GM19025 (cell line): ENCODE results near the gene CNTNAP2.
"Not testable (repeated sequence)": the region's sequence is repeated elsewhere in the genome, so short reads cannot be mapped to it uniquely, and the experiment has no call there.

ENCODE experiments used
- ATAC-seq: cut with Tn5 transposase; IDR thresholded peaks from one replicate; pipeline ENCODE4 v1.9.1; 2021; ENCODE audit warnings: mild to moderate bottlenecking, low read depth, moderate library complexity; ENCODE audit not compliant: unreplicated experiment

CNTNAP2 gene

DNA sequence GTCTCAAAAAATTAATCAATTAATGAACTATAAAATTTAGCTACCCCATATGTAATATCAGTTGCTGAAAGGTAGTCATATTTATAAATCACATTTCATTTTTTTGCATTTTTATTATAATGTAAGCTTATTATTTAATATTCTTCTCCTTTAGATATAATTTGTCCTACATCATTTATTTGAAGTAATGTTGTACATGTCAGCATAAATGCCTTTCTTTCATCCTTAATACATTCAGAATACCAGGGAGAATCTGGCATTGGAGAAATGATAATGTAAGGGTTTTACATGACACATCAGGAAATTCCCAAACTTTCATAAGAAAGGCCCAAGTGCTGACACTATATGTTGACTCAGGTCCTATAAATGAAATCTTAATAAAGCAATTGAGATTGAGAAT is 742.1 kb downstream of the CNTNAP2 start:
- ATAC-seq = no peak

- ATAC-seq = no peak
Measured at GRCh38 chr7:146861701-146862100, 745.1 kb downstream of the CNTNAP2 start.

- no peak for ATAC-seq
Measured at GRCh38 chr7:146862415-146862814, 745.8 kb downstream of the CNTNAP2 start.

- ATAC-seq = no peak
Measured at GRCh38 chr7:146864644-146865043, 748.0 kb downstream of the CNTNAP2 start.

DNA sequence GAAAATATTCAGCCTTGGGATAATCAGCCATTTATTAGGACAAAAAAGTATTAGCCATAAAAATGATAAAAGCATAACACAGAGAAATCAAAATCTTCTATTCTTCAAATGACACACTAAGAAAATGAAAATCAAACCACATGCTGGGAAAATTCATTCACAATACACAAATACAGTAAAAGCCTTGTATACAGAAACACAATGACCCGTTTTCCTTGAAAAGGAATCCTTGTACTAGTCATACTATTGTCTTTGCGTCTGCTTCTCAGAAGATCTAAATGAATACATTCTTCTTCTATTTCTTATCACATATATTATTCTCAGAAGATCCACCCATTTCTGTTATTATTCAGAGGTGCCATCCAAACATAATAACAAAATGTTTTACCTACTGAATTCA is 749.1 kb downstream of the CNTNAP2 start:
- no peak for ATAC-seq

DNA sequence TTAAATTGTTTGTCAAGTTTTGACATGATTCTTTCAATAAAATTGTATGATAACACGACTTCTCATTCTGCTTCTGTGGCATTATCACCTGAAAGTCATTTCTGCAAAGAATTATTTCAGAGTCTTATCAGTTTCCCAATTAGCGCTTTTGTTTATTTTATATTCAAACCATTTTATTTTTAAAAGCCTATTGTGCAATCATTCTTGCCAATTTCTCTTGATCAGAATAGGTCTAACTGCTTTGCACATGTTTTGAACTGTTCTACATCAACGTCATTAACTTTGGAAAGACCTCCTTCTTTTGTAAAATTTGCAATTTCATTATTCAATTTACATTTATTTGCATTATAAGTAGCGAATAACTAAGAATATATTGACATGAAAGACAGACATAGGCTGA is 758.1 kb downstream of the CNTNAP2 start:
- no peak for ATAC-seq

- ATAC-seq = no peak
Measured at GRCh38 chr7:146875237-146875785, 758.7 kb downstream of the CNTNAP2 start.

DNA sequence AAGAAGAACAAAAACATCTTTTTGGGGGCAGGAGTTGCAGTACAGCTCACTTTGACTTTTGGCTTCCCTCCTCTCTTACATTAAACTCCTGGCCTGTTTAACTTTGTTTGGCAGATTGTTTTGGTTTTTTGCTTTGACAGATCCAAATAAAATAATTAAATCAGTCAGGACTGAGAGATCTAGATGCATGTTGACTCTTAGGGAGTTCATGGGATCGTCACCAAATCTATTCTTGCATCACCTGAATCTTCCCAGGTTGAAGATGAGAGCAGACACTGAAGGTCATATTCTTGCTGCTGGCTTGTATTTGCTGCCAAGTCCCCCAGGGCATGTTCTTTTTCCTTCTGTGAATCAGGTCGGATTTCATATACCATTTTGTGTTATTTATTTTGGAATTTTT is 759.4 kb downstream of the CNTNAP2 start:
- no peak for ATAC-seq

DNA sequence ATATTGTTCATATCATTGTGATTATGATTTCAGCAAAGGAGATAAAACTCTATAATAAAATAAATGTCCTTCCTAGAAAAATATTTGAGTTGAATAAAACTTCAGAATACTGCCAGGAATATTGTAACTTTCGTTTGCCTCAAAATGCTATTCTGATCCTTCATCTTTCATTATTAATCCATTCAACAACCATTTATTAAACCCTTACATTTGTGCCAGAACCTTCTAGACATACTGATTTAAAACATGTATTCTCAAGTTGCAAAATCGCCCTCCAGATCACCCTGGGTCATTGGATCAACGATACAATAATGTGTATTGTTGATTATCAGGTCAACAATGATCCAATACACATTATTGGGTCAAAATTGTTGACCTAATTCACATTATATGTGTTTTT is 759.8 kb downstream of the CNTNAP2 start:
- no peak for ATAC-seq

DNA sequence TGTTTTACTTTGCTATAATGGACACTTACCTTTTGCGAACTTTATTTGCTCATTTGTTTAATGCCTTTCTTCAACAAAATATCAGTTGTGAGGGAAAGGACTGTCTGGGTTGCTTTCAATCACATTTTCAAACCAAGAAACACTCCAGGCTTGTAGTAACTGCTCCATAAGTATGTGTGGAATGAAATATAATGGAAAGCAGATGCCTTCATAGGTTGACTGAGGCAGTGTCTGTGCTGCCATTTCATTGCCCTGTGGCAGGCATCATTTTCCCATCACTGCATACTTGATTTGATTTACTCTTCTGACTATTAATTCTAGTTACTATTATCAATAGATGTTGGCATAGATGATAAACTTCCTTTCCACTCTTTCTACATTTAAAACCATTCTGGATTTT is 762.3 kb downstream of the CNTNAP2 start:
- ATAC-seq = no peak

GRCh38 chr7:146885231-146885630 is 768.6 kb downstream of the CNTNAP2 start:
- no peak for ATAC-seq

DNA sequence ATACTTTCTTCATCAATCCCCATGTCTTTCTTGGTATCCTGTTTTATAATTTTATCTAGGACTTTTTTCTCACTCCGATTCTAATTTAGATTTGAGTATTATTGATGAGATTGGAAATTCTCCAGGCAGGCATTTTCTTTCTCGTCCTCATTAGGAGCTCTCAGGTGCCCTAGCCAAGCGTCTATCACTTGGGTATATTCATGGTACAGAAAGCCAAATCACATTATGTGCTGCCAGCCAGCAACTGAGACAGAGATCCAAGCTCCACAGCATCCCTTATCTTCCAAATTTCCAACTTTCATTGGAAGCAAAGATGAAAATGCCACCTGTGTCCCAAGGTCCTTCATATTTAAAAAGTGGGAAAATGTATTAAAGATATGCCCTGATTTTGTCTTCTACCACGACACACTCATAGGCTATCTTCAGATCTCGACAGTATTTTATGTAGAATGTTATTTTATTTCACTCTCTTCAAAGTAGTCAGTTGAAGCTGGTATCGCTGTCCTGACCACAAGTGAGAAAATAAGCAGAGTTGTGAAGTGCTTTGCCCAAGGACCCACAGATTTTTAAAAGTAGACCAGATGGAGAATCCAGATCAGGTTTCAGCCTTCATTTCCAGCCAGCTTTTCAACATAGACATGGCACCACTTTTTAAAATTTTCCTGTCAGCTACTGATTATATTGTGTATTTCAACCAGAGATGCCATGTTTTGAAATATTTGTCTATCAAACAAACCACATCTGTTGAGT is 773.4 kb downstream of the CNTNAP2 start:
- ATAC-seq = no peak

GRCh38 chr7:146892151-146892550 is 775.5 kb downstream of the CNTNAP2 start:
- no peak for ATAC-seq

- ATAC-seq = no peak
Measured at GRCh38 chr7:146894927-146895326, 778.3 kb downstream of the CNTNAP2 start.

DNA sequence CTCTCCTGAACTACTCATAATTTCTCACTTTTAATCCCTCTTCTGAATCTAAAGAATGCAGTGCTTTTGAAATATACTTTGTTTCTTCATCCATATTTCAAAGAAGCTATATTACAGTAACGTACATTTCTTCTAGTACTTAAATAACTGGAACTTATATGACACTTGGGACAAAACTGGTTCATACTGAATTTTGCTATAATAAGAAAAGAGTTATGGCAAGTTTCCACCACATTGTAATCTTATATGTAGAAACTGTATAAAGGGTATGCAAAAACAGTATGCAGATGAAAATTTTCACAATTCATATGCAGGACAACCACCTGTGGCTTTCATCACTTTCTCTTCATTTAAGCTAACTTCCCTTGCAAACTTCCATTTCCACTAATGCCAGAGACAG is 785.7 kb downstream of the CNTNAP2 start:
- no peak for ATAC-seq

GRCh38 chr7:146902728-146903127 is 786.1 kb downstream of the CNTNAP2 start:
- no peak for ATAC-seq

GRCh38 chr7:146905746-146906145 is 789.1 kb downstream of the CNTNAP2 start:
- not testable (repeated sequence) for ATAC-seq

DNA sequence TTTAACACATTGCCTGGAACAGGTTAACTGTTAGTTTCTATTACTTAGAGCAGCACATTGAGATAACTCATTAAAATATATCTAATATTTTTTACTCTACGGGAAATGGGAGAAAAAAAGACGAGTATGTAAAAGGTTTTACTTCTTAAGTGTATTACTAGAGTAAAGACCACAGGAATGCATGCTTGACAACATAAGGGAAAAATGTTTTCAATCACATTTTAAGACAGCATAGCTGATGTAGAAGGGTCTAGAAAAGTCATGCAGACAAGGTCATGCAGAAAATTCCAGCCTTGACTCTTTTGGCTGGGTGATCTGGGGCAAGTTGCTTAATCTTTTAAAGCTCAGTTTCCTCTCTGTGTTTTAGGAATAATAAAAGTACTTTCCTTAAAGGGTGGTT is 806.2 kb downstream of the CNTNAP2 start:
- no peak for ATAC-seq

- ATAC-seq = no peak
Measured at GRCh38 chr7:146926841-146927240, 810.2 kb downstream of the CNTNAP2 start.

- ATAC-seq = no peak
Measured at GRCh38 chr7:146937836-146938235, 821.2 kb downstream of the CNTNAP2 start.

DNA sequence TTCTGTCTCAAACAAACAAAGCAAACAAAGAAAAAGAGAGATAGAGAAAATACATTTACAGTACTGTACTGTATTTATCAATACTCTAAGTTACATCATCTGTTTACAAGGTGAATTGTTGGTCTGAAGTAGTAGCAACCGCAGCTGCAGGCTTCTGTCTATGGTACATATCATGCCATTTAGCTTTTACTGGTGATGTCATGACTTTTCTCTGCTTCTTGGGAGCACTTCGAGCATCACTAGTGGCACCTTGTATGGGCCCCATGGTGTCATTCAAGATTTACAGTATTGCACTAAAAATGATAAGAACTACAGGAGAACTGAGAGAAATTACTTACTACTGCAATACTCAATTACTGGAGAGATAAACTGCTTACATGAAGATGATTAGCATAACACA is 826.9 kb downstream of the CNTNAP2 start:
- ATAC-seq = no peak

GRCh38 chr7:146948703-146949102 is 832.1 kb downstream of the CNTNAP2 start:
- ATAC-seq = no peak
